ENCODE measurements around the gene CCT5. TPM values are rescaled to one million over a fixed set of nuclear protein-coding genes. Genes with fewer than 3 reads are reported as not detected.

CCT5 gene
- total RNA-seq, 4 donors from 2014 or later, result 100 to 165 (median 142) TPM

DNA sequence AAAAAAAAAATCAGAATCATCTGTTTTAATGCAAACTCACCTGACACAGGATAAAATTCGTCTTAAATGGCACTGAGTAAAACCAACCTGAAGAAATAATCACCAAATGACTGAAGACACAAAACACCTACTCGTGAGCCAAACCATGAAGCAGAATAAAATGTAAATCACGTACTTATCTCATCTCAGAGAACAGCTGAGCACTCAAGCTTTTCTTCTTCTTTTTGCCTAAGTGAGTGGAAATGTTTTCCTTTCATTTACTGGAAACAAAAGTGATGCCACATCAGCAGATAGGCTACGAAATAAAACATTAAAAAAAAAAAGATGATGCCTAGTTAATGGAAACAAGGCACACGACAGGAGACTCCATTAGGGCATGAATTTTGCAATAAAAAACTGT, 36.8 kb upstream of the CCT5 start:
- H3K9me3 ChIP-seq, result no peaks in the 10 kb centered on the region
- peaks cover 0 to 5% (median 4%) of the 10 kb centered on the region in 4 donors for H3K4me1 ChIP-seq
- H3K36me3 ChIP-seq, result no peaks in the 10 kb centered on the region
- TF ChIP-seq, protein P1, sequence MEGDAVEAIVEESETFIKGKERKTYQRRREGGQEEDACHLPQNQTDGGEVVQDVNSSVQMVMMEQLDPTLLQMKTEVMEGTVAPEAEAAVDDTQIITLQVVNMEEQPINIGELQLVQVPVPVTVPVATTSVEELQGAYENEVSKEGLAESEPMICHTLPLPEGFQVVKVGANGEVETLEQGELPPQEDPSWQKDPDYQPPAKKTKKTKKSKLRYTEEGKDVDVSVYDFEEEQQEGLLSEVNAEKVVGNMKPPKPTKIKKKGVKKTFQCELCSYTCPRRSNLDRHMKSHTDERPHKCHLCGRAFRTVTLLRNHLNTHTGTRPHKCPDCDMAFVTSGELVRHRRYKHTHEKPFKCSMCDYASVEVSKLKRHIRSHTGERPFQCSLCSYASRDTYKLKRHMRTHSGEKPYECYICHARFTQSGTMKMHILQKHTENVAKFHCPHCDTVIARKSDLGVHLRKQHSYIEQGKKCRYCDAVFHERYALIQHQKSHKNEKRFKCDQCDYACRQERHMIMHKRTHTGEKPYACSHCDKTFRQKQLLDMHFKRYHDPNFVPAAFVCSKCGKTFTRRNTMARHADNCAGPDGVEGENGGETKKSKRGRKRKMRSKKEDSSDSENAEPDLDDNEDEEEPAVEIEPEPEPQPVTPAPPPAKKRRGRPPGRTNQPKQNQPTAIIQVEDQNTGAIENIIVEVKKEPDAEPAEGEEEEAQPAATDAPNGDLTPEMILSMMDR (IDR thresholded peaks at IDR 0.05), result no peak
- TF ChIP-seq EP300 (IDR thresholded peaks at IDR 0.05) (no peak), POLR2A (IDR thresholded peaks at IDR 0.05; ENCODE audit: low read depth) (no peak)
- no peak overlapping the region for H3K27ac ChIP-seq (replicated peaks in 1 of 4)
- DNase-seq (ENCODE audit: extremely low spot score), result no peak
- intact Hi-C loops (cut with DNase I), result no loop called here
- H3K4me3 ChIP-seq, result no peak overlapping the region
- WGBS, result 88% methylated on average over 5 of the region's 5 CpGs
- no peaks in the 10 kb centered on the region for H3K27me3 ChIP-seq

DNA sequence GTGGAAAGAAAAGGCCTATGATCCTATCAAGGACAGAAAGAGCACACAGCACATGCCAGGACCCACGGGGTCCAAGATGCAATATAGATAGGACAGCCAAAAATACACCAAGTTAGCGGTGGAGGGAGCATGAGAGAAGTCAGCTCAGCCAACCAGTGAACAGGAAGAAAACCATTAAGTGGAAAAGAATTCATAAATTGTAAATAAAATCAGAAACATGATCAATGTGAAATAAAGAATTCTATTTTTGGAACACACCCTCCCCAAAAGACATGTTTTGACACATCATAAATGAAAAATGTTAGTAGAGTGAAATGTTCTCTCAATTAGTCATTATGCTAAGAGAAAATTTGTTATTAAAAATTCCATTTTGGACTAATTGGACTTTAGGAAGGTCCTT, 36.0 kb upstream of the CCT5 start:
- H3K9me3 ChIP-seq, result no peaks in the 10 kb centered on the region
- WGBS, result 57% methylated on average over 2 of the region's 2 CpGs
- no peaks in the 10 kb centered on the region for H3K36me3 ChIP-seq
- H3K4me1 ChIP-seq, result peaks cover 0 to 5% (median 4%) of the 10 kb centered on the region in 4 donors
- no peak overlapping the region for H3K4me3 ChIP-seq
- no peak for DNase-seq (ENCODE audit: extremely low spot score)
- TF ChIP-seq EP300 (IDR thresholded peaks at IDR 0.05), result no peak
- TF ChIP-seq POLR2AphosphoS5 (IDR thresholded peaks at IDR 0.05), result no peak
- TF ChIP-seq, protein P1 (IDR thresholded peaks at IDR 0.05), result no peak
- TF ChIP-seq POLR2A (IDR thresholded peaks at IDR 0.05; ENCODE audit: low read depth), result no peak
- H3K27ac ChIP-seq (replicated peaks in 1 of 4), result no peak overlapping the region
- intact Hi-C loops (cut with DNase I), result no loop called here
- H3K27me3 ChIP-seq, result no peaks in the 10 kb centered on the region

DNA sequence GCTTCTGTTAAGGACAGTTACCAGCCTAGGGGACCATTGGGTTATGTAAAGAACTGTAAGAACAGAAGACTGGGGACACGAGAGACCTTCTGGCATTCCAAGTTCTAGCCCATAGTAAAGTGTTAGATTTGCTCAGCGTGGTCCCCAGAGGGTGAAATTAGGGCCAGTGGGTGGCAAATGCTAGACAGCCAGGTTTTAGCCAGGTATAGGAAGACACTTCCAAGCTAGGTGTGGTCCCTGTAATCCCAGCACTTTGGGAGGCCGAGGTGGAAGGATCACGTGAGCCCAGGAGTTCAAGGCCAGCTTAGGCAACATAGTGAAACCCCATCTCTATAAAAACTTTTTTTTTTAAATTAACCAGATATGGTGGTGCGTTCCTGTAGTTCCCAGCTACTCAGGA, 34.7 kb upstream of the CCT5 start:
- WGBS, result 94% methylated on average over 5 of the region's 5 CpGs
- peak; percentile 90 for DNase-seq (ENCODE audit: extremely low spot score)
- Histone ChIP-seq H3K4me3 (no peak overlapping the region), H3K36me3 (no peaks in the 10 kb centered on the region), H3K27me3 (no peaks in the 10 kb centered on the region), H3K9me3 (no peaks in the 10 kb centered on the region), H3K4me1 (peaks cover 0 to 5% (median 4%) of the 10 kb centered on the region in 4 donors), H3K27ac (replicated peaks in 1 of 4) (no peak overlapping the region)
- intact Hi-C loops (cut with DNase I), result no loop called here
- TF ChIP-seq EP300 (IDR thresholded peaks at IDR 0.05) (no peak), POLR2A (IDR thresholded peaks at IDR 0.05; ENCODE audit: low read depth) (no peak)
- TF ChIP-seq, protein P1 (IDR thresholded peaks at IDR 0.05), result no peak

DNA sequence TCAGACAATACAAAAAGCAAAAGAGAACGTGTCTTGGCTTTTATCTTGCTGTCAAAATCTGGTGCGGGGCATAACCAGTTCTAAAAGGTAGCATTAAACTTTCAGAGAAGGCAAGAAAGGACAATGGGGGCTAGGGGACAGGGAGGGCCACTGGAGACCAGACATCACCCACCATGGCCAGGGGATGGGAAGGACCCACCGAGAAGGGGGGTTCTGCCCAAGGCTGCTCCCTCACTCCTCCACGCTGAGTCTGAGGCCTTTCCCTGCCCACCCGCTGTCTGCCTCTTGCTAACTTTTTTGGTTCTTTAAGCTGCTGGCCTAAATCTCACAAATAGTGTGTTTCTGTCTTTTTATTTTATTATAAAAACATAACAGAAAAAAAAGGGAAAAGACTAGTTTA, 34.0 kb upstream of the CCT5 start:
- H3K4me1 ChIP-seq, result peaks cover 0 to 5% (median 4%) of the 10 kb centered on the region in 4 donors
- TF ChIP-seq POLR2A (IDR thresholded peaks at IDR 0.05; ENCODE audit: low read depth) (no peak), POLR2AphosphoS5 (IDR thresholded peaks at IDR 0.05) (no peak), EP300 (IDR thresholded peaks at IDR 0.05) (no peak)
- TF ChIP-seq, protein P1 (IDR thresholded peaks at IDR 0.05), result no peak
- H3K9me3 ChIP-seq, result no peaks in the 10 kb centered on the region
- H3K4me3 ChIP-seq, result no peak overlapping the region
- peak; percentile 42 for DNase-seq (ENCODE audit: extremely low spot score)
- intact Hi-C loops (cut with DNase I), result no loop called here
- no peaks in the 10 kb centered on the region for H3K36me3 ChIP-seq
- WGBS, result 85% methylated on average over 5 of the region's 5 CpGs
- no peak overlapping the region for H3K27ac ChIP-seq (replicated peaks in 1 of 4)
- H3K27me3 ChIP-seq, result no peaks in the 10 kb centered on the region

DNA sequence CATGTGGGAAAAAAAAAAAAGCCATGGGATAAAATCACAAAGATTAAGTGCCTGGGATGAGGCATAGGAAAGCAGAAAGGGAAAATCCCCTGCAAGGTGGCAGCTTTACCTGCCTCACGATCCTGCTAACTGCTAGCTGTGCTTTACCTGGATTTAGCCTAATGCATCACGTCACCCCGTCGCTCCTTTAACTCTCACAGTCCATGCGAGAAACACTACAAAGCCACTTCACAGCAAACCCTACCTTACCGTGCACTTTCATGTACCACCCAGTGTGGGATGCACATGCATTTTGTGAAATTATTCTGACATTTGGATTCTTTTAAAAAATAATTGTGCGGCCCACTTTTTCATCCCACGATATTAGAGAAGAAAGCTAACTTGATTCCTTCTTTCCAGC, 31.4 kb upstream of the CCT5 start:
- intact Hi-C loops (cut with DNase I), result no loop called here
- Histone ChIP-seq H3K4me1 (peaks cover 0 to 5% (median 4%) of the 10 kb centered on the region in 4 donors), H3K36me3 (peaks cover 0 to 7% (median 3%) of the 10 kb centered on the region in 4 donors), H3K27ac (replicated peaks in 1 of 4) (no peak overlapping the region), H3K4me3 (no peak overlapping the region), H3K9me3 (no peaks in the 10 kb centered on the region), H3K27me3 (no peaks in the 10 kb centered on the region)
- WGBS, result 87% methylated on average over 8 of the region's 8 CpGs
- DNase-seq (ENCODE audit: extremely low spot score), result peak; percentile 12
- no peak for TF ChIP-seq POLR2A (IDR thresholded peaks at IDR 0.05; ENCODE audit: low read depth)

Data from esophagus muscularis mucosa (tissue), 4 donors.